T-helper 17 cell (primary cell): ENCODE data around the gene ENG. TPM values are rescaled to one million over a fixed set of nuclear protein-coding genes. Genes with fewer than 3 reads are reported as not detected.

Experiments
- ATAC-seq: fragments of 150-1000 bp; cut with Tn5 transposase; 2 replicates; pipeline ENCODE4 v1.10.0; 2021; ENCODE audit warnings: mild to moderate bottlenecking, moderate library complexity
- DNase-seq, 3 donors: peaks; one replicate each; pipeline versions ENCODE4 v3.0.0 to v3.0.0-alpha.2; 2020 to 2021
- H3K9me3 ChIP-seq: one replicate; pipeline ENCODE4 v1.7.0; 2013; ENCODE audit warnings: low read length, mild to moderate bottlenecking; ENCODE audit not compliant: control insufficient read depth, poor library complexity, severe bottlenecking
- H3K27ac Mint-ChIP-seq: one replicate; pipeline ENCODE4 v1.8.0; 2022; ENCODE audit warnings: mild to moderate bottlenecking, moderate library complexity, mixed read lengths
- H3K27me3 Mint-ChIP-seq: one replicate; pipeline ENCODE4 v1.8.0; 2022; ENCODE audit warnings: mixed read lengths
- H3K36me3 Mint-ChIP-seq: one replicate; pipeline ENCODE4 v1.8.0; 2022; ENCODE audit warnings: low read depth, mixed read lengths
- H3K4me1 Mint-ChIP-seq: one replicate; pipeline ENCODE4 v1.8.0; 2022; ENCODE audit warnings: mild to moderate bottlenecking, mixed read lengths
- H3K4me3 Mint-ChIP-seq: one replicate; pipeline ENCODE4 v1.8.0; 2022; ENCODE audit warnings: mild to moderate bottlenecking, moderate library complexity, mixed read lengths
- total RNA-seq, 4 donors: library from RNA in 2 of 4; stranded (reverse) in 2 of 4; gene quantifications; one replicate each; pipeline ENCODE4 v1.2.3 and lab custom pipeline; 2022 to 2026

Gene ENG
- total RNA-seq, 2 donors from 2014 or later: 3.2 to 6.4 TPM

DNA sequence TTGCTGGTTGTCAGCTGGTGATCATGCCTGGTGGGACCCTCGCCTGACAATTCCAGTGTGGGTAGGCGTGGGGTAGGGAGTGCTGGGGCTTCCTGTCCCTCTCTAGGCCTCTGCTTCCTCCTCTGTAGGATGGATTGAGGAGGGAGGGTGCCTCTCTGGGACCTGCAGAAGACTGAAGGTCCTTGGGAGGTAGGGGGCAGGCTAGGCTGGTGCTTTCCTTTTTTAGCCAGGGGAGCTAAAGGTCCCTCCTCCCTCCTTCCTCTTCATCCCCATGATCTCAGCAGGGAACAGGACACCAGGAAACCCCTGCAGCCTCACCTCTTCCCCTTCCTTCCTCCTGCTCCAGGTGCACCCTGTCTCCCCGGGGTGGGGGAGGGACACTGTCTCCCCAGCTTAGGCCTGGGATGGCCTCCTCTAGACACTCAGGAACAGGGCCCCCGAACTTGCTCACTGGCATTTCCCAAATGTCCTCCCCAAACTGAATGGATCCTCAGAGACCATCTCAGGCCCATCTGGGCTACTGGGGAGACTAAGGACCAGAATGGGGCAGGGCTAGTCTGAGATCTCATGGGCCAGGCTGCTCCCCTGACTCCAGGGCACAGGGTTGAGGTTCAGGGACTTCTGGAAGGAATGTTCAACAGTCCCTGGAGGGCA, 84.4 kb downstream of the ENG start:
- Mint-ChIP-seq H3K27ac (peak overlapping the region; percentile 96), H3K4me3 (peak overlapping the region; percentile 87), H3K36me3 (peaks cover 6% of the 10 kb centered on the region), H3K27me3 (no peaks in the 10 kb centered on the region), H3K4me1 (peaks cover 56% of the 10 kb centered on the region)
- no peaks in the 10 kb centered on the region for H3K9me3 ChIP-seq
- ATAC-seq: no peak
- DNase-seq: no peak

DNA sequence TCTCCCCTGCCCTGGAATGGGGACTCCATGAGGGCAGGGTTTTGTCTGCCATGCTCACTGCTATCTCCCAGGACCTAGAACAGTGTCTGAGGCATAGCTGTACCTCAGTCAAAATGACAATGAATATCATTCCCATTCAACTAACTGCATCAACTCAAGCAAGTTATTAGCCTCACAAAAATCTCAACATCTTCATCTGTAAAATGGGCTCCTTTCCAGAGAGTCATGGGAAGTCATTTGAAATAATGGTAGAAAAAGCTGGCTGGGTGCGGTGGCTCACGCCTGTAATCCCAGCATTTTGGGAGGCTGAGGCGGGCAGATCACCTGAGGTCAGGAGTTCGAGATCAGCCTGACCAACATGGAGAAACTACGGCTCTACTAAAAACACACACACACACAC, 85.4 kb downstream of the ENG start:
- Mint-ChIP-seq H3K4me1 (peaks cover 59% of the 10 kb centered on the region), H3K4me3 (peak overlapping the region; percentile 85), H3K36me3 (peaks cover 6% of the 10 kb centered on the region), H3K27me3 (no peaks in the 10 kb centered on the region), H3K27ac (peak overlapping the region; percentile 96)
- no peaks in the 10 kb centered on the region for H3K9me3 ChIP-seq
- ATAC-seq (no peak), DNase-seq (no peak)

DNA sequence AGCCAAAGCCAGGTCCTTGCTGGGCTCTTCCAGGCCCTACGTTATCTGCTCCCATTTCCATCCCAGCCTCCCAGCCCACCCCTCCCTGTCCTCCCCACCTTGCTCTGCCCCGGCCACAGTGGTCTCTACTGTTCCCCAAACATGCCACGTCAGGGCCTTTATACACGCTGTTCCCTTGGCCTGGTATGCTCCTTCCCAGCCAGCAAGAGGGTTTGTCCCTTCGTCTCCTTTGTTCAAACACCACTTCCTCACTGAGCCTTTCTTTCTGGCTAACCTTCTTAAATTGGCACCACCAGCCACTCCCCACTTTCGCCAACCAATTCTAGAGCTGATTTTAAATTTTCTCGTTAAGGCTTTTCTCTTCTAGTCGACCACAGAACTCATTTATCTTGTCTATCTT, 85.8 kb downstream of the ENG start:
- ATAC-seq (no peak), DNase-seq (no peak)
- Mint-ChIP-seq H3K4me1 (peaks cover 59% of the 10 kb centered on the region), H3K27ac (peak overlapping the region; percentile 96), H3K4me3 (peak overlapping the region; percentile 85), H3K27me3 (no peaks in the 10 kb centered on the region), H3K36me3 (peaks cover 4% of the 10 kb centered on the region)
- no peaks in the 10 kb centered on the region for H3K9me3 ChIP-seq

DNA sequence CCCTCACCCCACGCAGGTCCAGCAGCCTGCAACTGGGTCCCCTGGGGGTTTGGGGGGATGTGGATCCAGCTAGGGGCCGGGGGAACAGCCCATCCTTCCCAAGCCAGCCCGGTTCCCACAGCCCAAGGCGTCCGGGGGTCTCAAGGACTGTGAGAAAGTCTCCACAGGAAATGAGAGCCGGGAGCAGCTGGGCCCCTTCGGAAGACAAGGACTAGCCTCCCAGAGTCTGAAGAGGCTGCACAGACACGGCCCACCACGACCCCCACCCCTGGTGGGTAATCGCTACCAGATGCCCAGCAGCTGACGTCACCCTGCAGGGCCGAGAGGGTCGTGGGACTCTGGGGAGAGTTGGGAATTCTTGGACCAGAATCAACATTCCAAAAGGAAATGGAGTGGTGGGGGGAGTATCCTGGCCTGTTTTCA, 86.5 kb downstream of the ENG start:
- H3K4me3 Mint-ChIP-seq: peak overlapping the region; percentile 85
- peak overlapping the region; percentile 96 for H3K27ac Mint-ChIP-seq
- H3K36me3 Mint-ChIP-seq: peaks cover 2% of the 10 kb centered on the region
- no peaks in the 10 kb centered on the region for H3K27me3 Mint-ChIP-seq
- ATAC-seq (no peak), DNase-seq (no peak)
- no peaks in the 10 kb centered on the region for H3K9me3 ChIP-seq
- H3K4me1 Mint-ChIP-seq: peaks cover 61% of the 10 kb centered on the region

DNA sequence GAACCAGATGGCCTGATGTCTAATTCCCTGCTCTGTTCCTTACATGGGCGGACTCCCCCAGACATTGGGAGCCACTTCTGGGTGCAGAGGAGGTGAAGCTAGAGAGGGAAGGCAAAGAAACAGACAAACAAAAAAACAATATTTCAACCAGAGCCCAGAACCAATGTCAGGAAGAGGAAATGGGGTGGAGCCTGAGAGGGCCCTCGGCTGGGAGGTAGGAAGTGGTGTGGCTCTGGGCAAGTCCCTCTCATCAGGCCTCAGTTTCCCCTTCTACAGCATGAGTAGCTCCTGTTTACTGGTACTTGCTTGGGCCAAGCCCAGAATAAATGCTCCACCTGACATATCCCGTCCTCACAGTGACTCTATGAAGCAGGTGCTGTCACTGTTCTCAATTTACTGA, 87.0 kb downstream of the ENG start:
- Mint-ChIP-seq H3K27me3 (no peaks in the 10 kb centered on the region), H3K4me1 (peaks cover 67% of the 10 kb centered on the region), H3K4me3 (peak overlapping the region; percentile 78), H3K36me3 (peaks cover 2% of the 10 kb centered on the region), H3K27ac (peak overlapping the region; percentile 96)
- DNase-seq (no peak), ATAC-seq (no peak)
- no peaks in the 10 kb centered on the region for H3K9me3 ChIP-seq

DNA sequence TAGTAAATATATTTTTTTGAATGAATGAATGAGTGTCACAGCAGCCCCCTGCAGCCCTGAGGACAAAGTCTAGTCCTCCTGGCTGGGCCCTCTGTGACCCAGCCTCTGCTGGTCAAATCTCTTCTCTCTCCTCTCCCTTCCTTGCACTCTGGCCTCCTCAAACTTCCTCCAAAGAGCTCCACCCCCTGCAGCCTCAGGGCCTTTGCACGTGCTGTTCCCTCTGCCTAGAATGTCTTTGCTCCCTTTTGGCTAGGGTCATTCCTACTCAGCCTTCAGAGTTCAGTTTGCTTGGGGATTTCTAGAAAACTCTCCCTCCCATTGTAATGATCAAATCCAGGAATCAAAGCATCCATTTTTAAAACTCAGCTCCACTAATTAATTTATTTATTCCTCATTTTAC, 89.0 kb downstream of the ENG start:
- Mint-ChIP-seq H3K4me1 (peaks cover 57% of the 10 kb centered on the region), H3K4me3 (no peak overlapping the region), H3K27ac (peak overlapping the region; percentile 96), H3K36me3 (peaks cover 2% of the 10 kb centered on the region), H3K27me3 (no peaks in the 10 kb centered on the region)
- DNase-seq (no peak), ATAC-seq (no peak)
- H3K9me3 ChIP-seq: no peaks in the 10 kb centered on the region

Other genes starting within 250 kb of the ENG start
- gene STXBP1, start 242.4 kb downstream of the ENG start, total RNA-seq: 1 to 10 TPM; 6.3 to 8.4 TPM
- gene CFAP157, start 147.7 kb downstream of the ENG start, total RNA-seq: under 1 TPM in 1 of 2 donors, not detected in 1; 0.27 TPM
- gene PTRH1, start 139.0 kb downstream of the ENG start, total RNA-seq: 1 to 10 TPM; 6.6 to 6.7 TPM
- 1 to 10 TPM; 3.7 to 4.3 TPM for gene TTC16, start 138.6 kb downstream of the ENG start, total RNA-seq
- 10 to 100 TPM in 1 of 2 donors, 1 to 10 TPM in 1; 9.4 to 10.5 TPM for gene TOR2A, start 119.4 kb downstream of the ENG start, total RNA-seq
- 10 to 100 TPM; 15.9 to 27.2 TPM for gene SH2D3C, start 76.0 kb downstream of the ENG start, total RNA-seq
- 100 to 1,000 TPM; 107 to 123 TPM for gene CDK9, start 68.6 kb downstream of the ENG start, total RNA-seq
- gene FPGS, start 51.8 kb downstream of the ENG start, total RNA-seq: 10 to 100 TPM; 71.2 to 80.6 TPM
- 10 to 100 TPM; 35.9 to 66.5 TPM for gene AK1, start 23.0 kb upstream of the ENG start, total RNA-seq
- gene ST6GALNAC6, start 44.9 kb upstream of the ENG start, total RNA-seq: 100 to 1,000 TPM in 1 of 2 donors, 10 to 100 TPM in 1; 74.5 to 108 TPM
- gene ST6GALNAC4, start 62.4 kb upstream of the ENG start, total RNA-seq: 10 to 100 TPM; 18.5 to 22.1 TPM
- 1 to 10 TPM; 2.1 to 2.3 TPM for gene PIP5KL1, start 76.1 kb upstream of the ENG start, total RNA-seq
- 10 to 100 TPM; 23.3 to 26.2 TPM for gene DPM2, start 83.2 kb upstream of the ENG start, total RNA-seq
- gene EEIG1, start 126.3 kb upstream of the ENG start, total RNA-seq: 100 to 1,000 TPM; 254 to 268 TPM
- gene NAIF1, start 212.7 kb upstream of the ENG start, total RNA-seq: 10 to 100 TPM; 11.6 to 15.2 TPM
- gene SLC25A25, start 213.6 kb upstream of the ENG start, total RNA-seq: 10 to 100 TPM; 16.3 to 20.4 TPM